GM18505 (cell line): Measurements from ENCODE around the gene VAC14.

ENCODE experiments used
- ATAC-seq: cut with Tn5 transposase; IDR thresholded peaks from one replicate; pipeline ENCODE4 v1.9.1; 2021; ENCODE audit not compliant: unreplicated experiment
- POLR2A ChIP-seq: IDR thresholded peaks from 4 replicates; pipeline ENCODE4 v1.6.1; 2011; ENCODE audit warnings: borderline replicate concordance; ENCODE audit not compliant: insufficient read depth, insufficient read length; ENCODE audit errors: extremely low read depth

Gene VAC14

DNA sequence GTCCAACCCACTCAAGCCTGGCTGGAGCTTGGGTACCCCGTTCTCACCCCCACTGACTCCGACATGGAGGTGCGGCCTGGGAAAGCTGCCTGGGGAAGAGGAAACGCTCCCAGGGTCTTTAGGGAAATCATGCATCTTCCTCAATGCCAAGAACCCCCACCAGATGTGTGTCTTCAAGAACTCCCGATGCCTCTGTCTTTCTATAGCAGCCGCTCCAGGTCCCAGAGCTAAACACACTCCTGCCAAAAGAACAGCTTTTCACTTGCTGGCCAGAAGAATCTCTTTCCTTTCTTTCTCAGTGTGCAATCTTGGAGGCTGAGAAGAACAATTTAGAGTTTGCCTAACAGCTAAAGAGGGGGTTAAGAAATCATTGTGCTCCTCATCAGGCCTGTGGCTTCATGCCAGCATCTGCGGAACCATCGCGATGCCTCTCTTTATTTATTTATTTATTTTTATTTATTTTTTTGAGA, 74.0 kb downstream of the VAC14 start:
- no peak for TF ChIP-seq POLR2A
- no peak for ATAC-seq

DNA sequence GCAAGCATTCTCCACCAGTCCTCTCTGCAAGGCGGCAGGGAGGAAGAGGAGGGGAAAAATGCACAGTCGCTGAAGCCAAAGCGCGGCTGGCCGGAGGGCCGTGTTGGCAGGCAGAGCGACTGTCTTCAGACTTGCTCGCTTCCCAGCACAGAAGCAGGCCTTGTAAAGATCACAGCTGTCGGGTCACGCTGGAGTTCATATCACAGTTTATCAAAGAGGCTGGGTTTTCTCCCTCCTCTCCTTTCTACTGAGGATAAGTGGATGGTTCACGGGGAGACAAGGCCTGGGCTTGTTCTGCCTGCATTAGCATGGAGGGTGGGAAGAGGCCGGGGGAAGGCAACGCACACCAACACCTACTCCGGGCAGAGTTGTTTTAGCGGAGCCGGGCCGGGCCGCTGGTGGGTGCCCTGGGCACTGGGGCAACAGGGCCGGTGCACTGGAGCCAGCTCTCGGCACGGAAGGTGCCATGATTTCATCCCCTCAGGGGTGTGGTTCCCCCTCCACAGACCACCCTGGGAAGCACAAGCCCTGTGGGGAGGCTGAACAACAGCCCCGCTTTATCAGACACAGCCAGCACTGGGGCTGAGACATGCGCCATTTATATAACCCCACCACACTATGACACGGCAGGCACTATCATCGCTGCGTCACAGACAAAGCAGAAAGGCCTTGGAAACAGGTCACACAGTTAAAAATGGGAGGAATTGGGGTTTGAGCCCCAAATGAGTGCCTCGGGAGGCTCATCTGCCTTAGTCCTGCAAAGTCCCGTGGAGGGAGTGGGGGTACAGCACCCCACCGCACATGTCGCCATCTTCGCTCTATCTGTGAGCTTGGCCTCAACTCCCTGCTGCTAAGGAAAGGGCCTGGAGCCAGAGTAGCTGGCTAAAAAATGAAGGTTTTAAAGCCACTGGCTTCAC, 74.8 kb downstream of the VAC14 start:
- no peak for TF ChIP-seq POLR2A
- ATAC-seq: no peak

DNA sequence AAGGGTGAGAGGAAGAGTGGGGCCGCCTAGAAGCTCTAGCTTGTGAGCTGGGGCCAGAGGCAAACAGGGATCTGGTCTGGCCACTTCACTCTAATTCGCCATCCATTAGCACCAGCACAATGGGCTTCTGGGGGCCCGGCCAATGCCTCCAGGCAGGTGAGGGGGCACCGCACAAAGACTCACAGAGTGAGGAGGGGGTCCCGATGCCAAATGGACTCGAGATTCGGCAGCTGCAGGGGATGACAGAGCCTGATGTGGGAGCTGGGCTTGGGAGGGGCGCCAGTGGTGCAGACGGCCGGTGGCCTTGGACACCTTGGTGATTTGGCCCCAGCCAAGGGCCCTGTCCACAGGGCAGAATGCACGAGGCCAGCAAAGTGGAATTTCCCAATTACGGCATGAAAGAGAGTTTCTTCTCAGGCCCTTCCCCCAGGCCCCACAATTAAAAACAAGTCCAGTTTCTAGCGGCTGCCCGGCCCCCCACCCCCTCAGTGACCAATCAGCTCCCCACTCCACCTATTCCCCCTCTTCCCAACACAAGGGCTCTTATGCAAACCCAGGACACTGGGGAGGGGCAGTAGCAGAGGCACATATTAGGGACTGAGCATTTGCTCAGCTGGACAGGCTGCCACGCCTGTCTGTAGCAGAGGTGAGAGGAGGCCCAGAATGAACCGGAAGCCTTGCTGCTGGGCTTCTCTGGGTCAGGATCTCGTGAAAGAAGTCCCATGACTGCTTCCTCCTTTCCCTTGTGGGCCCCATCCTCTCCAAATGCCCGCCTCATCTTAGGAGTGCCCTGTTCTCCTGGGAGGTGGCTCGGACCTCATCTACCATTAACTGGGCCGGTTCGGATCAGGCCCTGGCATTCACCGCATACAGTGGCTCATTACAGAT, 75.7 kb downstream of the VAC14 start:
- TF ChIP-seq POLR2A: no peak
- no peak for ATAC-seq

DNA sequence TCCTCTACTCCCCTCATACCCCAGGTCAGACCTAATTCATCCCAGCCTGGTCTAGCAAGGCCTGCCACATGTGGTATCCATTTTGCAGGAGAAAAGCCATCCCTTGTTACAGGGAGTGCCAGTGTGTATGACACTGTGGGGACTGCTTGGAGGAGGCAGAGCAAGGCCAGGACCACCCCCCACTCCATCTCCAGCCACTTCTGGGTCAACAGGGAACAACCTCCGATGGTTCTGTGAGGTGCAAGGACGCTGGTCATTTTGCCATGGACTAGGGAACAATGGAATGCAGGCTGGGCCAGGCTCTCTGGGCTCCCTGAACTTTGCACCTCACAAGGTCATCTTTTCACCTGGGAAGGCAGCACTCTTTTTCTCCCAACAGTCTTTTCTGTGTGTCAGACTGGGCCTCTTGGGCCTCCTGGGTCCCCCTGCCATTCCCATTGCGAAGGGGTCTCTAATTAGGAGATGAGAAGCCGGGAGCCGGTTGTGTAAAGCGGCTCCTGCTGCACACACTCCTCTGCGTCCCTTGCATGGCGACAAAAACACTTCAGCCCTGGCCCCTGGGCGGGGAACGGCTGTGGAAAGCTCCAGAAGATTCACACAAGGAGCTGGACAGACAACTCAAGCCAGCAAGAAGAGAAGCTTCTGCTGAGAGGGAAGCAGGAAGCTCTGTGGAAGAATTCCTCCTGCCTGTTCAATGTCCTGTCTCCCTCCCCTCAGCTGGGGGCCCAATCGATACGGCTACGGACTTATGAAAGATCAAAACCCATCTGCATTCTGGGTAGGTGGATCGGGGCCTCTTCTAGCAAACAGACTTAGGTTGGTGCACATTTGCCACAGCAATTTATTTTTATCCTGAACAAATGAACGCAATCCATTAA, 76.6 kb downstream of the VAC14 start:
- no peak for ATAC-seq
- no peak for TF ChIP-seq POLR2A

DNA sequence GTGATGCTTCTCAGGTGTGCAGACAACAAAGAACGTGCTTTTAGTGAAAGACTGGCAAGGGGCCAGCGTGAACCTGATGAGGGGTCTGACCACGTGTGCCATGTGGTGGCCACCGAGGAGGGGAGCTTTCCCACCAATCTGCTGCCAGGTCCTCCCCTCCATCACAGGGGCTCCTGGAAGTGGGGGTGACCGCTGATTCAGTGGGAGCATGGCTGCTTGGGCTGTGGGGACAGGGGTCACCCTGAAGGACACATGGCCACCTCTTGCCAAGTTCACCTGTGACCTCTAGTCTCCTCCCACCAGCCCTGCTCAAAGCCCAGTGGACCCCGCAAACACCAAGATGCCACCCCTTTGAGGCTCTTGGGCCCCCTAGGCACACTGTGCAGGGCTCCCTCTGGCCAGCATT, 77.2 kb downstream of the VAC14 start:
- no peak for ATAC-seq
- no peak for TF ChIP-seq POLR2A

DNA sequence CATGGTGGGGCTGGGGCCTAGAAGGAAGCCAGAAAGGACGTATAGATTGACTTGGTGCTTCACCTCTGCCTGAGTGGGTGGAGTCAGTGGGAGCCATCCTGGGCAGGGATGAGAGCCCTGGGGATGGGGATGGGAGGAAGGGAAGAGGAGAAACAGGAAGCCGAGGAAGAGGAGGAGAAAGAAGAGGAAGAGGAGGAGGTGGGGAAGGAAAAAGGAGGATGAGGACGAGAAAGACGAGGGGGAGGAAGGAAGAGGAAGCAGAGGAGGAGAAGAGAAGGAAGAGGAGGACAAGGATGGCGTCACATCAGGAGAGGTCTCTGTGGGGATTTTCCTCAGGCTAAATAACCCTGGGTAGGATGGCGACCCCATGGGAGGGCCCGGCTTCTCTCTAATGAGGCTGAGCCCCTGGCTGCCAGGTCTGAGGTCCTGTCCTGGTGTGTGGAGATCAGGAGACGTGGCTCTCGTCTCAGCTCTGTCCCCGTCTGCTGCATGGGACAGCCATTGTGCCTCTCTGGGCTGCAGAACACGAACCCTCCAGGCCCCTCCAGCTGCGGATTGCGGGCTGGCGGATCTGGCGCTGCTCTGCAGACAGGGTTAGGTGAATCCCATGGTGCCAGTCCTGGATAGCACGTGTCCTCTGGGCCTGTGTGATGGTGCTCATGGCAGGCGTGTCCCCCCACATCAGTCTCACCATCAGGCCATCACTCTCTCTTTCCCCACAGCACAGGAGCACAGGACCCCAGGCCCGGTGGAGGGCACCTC, 79.6 kb downstream of the VAC14 start:
- no peak for TF ChIP-seq POLR2A
- no peak for ATAC-seq

DNA sequence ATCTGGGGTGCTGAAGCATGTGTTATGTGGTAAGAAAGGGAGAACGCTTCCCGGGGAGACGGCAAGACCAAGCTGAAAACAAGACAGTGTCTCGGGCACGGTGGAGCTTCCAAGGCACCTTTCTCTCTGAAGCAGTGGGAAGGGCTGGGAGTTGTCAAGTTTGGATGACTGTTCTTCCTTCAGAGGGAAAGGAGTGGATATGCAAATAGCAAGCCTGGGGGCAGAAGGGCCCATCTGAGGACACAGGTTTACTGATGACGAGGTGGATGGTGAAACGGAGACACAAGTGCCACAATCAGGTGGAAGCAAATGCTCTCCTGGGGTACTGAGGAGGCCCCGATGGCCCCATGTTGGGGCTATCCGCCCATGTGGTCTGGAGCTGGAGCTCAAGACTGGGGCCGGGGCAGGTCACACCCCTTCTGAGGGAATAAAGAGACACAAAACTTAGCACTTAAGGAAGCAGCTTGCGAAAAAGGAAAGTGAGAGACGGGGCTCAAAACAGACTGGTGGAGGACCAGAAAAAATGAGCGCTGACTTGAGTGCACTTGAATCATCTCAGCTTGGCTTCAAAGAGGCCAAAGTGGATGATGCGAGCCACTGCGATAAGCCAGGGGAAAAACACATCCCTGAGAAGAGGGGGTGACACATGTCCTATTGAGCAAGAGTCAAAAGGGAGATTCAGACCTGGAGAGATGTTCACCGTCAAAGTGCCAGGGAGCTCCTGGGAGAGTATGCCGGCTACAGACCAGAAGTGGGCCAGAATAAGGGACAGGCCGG, 80.3 kb downstream of the VAC14 start:
- TF ChIP-seq POLR2A: no peak
- no peak for ATAC-seq

DNA sequence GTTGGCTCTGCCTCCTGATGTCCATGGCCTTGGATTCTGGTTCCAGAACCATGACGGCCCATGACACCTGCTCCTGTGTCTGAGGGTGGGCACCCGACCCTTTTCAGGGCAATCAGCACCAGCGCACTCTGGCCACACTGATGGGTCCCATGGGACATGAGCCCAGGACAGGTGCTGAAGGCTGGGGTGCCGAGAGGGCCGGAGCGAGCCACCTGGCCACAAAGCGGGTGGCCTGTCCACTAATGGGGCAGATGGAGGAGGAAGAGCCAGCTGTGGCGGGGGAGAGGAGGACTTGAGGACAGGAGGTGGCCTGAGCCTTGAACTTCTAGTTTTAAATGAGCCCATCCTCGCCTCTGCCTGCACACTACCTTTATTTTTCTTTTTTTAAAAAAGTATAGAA, 83.9 kb downstream of the VAC14 start:
- no peak for ATAC-seq
- TF ChIP-seq POLR2A: no peak

DNA sequence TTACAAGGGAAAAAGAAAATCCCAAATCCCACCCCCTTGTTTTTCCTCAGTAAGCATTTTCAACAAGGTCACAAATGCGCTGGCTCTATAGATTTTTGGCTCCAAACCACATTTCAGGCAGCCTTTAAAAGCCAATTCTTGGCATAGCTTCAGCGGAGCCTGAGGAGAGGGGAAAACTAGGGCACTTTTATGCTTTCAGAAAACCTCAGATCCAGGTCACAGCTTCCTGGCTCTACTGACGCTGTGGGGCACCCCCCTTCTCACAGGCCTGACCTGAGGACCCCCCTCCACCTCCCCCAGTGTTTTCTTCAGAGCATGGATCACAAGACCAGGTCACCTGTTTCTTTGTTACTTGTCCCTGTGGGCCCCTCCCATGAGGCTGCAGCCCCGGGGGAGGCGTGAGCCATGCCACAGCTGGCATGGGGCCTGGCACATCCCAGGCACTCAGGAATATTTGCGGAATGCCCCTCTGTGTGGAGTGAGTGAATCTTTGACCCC, 85.0 kb downstream of the VAC14 start:
- ATAC-seq: no peak
- no peak for TF ChIP-seq POLR2A

DNA sequence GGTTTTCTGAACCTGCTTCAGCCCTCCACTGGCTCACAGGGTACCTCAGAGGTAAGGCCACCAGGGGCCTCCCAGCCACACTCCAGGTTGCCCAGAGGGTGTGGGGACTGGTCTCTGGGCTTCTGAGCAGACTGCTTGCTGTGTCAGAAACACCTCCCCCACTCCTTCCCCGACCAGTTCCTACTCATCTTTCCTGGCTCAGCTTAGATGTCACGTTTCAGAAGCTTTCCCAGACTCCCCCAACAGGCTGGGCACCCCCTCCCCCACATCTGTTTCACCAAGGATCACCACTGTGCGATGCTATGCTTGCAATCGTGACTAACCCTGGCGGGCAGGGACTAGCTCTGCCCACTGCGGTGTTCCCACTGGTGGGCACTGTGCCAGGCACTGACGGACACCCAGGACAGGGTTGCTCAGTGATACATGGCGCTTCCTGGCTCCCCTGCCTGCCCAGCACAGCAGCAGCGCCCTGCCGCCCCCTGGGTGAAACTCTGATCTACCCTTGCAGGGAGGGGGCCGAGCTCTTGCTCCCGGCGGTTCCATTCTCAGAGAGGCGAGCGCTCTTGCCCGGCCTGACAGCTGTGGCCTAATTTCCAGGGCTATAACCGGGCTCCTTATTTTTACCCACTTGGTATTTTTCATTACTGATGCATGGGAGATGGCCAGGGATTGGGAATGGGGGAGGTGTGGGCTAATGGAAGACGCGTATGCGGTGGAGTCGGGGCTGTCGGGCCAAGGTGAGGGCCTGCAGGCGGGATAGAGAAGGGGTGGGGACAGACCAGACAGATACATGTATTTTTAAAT, 85.7 kb downstream of the VAC14 start:
- ATAC-seq: no peak
- TF ChIP-seq POLR2A: no peak
